MCF 10A (cell line): ENCODE results near the gene ZBTB7B. TPM values are rescaled to one million over a fixed set of nuclear protein-coding genes. Genes with fewer than 3 reads are reported as not detected.
A peak's percentile ranks its signal among the peaks of the same experiment; 100 is the strongest.

Experiments
- BruUV-seq: library from RNA; stranded (reverse); fragments of 400-500 nt; replicated peaks from 2 replicates; lab custom pipeline; 2021; lab: Mats Ljungman, UMichigan
- CTCF ChIA-PET: fragments of 300-600 bp; sonication (Branson Sonifier 250); formaldehyde crosslinking; extraction: SDS; loops from one replicate; lab custom pipeline; 2021; ENCODE audit warnings: antibody characterized with exemption, inconsistent platforms; lab: Yijun Ruan, JAX
- POLR2A ChIA-PET: fragments of 300-600, 350-650 bp; sonication (Branson Sonifier 250); formaldehyde crosslinking; extraction: SDS; loops from one replicate; lab custom pipeline; 2020; ENCODE audit warnings: antibody characterized with exemption, inconsistent platforms; lab: Yijun Ruan, JAX
- DNase-seq: peaks from one replicate; pipeline ENCODE4 v3.0.0-alpha.2; 2018; ENCODE audit not compliant: unreplicated experiment
- H3K27ac Mint-ChIP-seq: one replicate; pipeline ENCODE4 v1.8.0; 2022; ENCODE audit warnings: mild to moderate bottlenecking, low read depth, mixed read lengths; ENCODE audit not compliant: unreplicated experiment
- H3K27me3 Mint-ChIP-seq: one replicate; pipeline ENCODE4 v1.8.0; 2022; ENCODE audit warnings: mixed read lengths; ENCODE audit not compliant: insufficient read depth, unreplicated experiment
- H3K36me3 Mint-ChIP-seq: one replicate; pipeline ENCODE4 v1.8.0; 2022; ENCODE audit warnings: mild to moderate bottlenecking, moderate library complexity, mixed read lengths; ENCODE audit not compliant: insufficient read depth, unreplicated experiment
- H3K4me1 Mint-ChIP-seq: one replicate; pipeline ENCODE4 v1.8.0; 2022; ENCODE audit warnings: mixed read lengths; ENCODE audit not compliant: insufficient read depth, unreplicated experiment
- H3K4me3 Mint-ChIP-seq: one replicate; pipeline ENCODE4 v1.8.0; 2022; ENCODE audit warnings: mild to moderate bottlenecking, moderate library complexity, mixed read lengths; ENCODE audit not compliant: unreplicated experiment
- H3K9me3 Mint-ChIP-seq: one replicate; pipeline ENCODE4 v1.8.0; 2022; ENCODE audit warnings: mixed read lengths; ENCODE audit not compliant: unreplicated experiment
- CTCF ChIP-seq: fragments of 200-600 bp; IDR thresholded peaks from one replicate; pipeline ENCODE4 v1.8.0; 2022; ENCODE audit warnings: antibody characterized with exemption, mild to moderate bottlenecking; ENCODE audit not compliant: unreplicated experiment
- intact Hi-C: fragments of 100-400 bp; cut with micrococcal nuclease; formaldehyde crosslinking; loops from 2 replicates; pipeline ENCODE4 v1.14.1; 2022
- total RNA-seq: library from RNA; stranded (reverse); gene quantifications from 2 replicates; pipeline ENCODE4 v1.2.3, GENCODE V29; 2022

The ZBTB7B gene
- total RNA-seq, 1 experiment from 2014 or later = 175 TPM

GRCh38 chr1:154960446-154961136, 42.0 kb upstream of the ZBTB7B start:
- Mint-ChIP-seq H3K4me3 (peak overlapping the region; percentile 73), H3K9me3 (no peaks in the 10 kb centered on the region), H3K4me1 (peaks cover 47% of the 10 kb centered on the region), H3K27me3 (no peaks in the 10 kb centered on the region), H3K36me3 (peaks cover 60% of the 10 kb centered on the region), H3K27ac (peak overlapping the region; percentile 33)
- TF ChIP-seq CTCF = no peak
- BruUV-seq = no TSS peak
- ChIA-PET CTCF (interaction anchor here (0.6 to 3.0 kb wide), 19 partner anchors 9 to 148 kb away, joined by 3 to 34 read pairs (median 4); partner anchors contain the start of gene SHC1), POLR2A (interaction anchor here (0.7 to 39.6 kb wide), 17 partner anchors 9 to 739 kb away, joined by 3 to 1917 read pairs (median 6); partner anchors contain the start of genes ADAM15, CKS1B, FLAD1 and KRTCAP2)
- intact Hi-C loops = no loop called here
- DNase-seq = no peak

- peak; percentile 81 for TF ChIP-seq CTCF
- Mint-ChIP-seq H3K27me3 (no peaks in the 10 kb centered on the region), H3K27ac (peak within 1 kb of the TSS; percentile 33), H3K36me3 (peaks cover 69% of the 10 kb centered on the region), H3K9me3 (no peaks in the 10 kb centered on the region), H3K4me3 (peak within 1 kb of the TSS; percentile 73), H3K4me1 (peaks cover 41% of the 10 kb centered on the region)
- intact Hi-C loops = loop anchor here (1.0 to 2.0 kb wide), 3 partner anchors 11 to 89 kb away; partner anchors contain the start of gene ADAM15
- DNase-seq = peak; percentile 85
- ChIA-PET POLR2A (interaction anchor here (0.6 to 39.6 kb wide), 27 partner anchors 10 to 740 kb away, joined by 3 to 1917 read pairs (median 4); partner anchors contain the start of genes ADAM15, CKS1B, FLAD1 and KRTCAP2), CTCF (interaction anchor here (0.6 to 3.0 kb wide), 30 partner anchors 8 to 357 kb away, joined by 3 to 34 read pairs (median 4); partner anchors contain the start of genes ADAM15, FLAD1, SHC1 and ZBTB7B)
- BruUV-seq = no TSS peak
These were observed 41.1 kb upstream of the ZBTB7B start, which contains the start of gene PYGO2 for GRCh38 chr1:154961207-154962155. Gene PYGO2, minus strand, starts transcription at chr1:154961782. Its CDS starts 206 bp downstream, at chr1:154961576.

- Mint-ChIP-seq H3K4me3 (peak overlapping the region; percentile 73), H3K9me3 (no peaks in the 10 kb centered on the region), H3K27ac (peak overlapping the region; percentile 33), H3K27me3 (no peaks in the 10 kb centered on the region), H3K36me3 (peaks cover 76% of the 10 kb centered on the region), H3K4me1 (peaks cover 36% of the 10 kb centered on the region)
- intact Hi-C loops = loop anchor here (1.0 to 2.0 kb wide), 3 partner anchors 10 to 89 kb away; partner anchors contain the start of gene ADAM15
- DNase-seq = peak; percentile 46
- no peak for TF ChIP-seq CTCF
- CTCF ChIA-PET = interaction anchor here (0.6 to 3.0 kb wide), 16 partner anchors 9 to 374 kb away, joined by 3 to 34 read pairs (median 4); partner anchors contain the start of genes ADAM15, SHC1 and ZBTB7B
- POLR2A ChIA-PET = interaction anchor here (0.7 to 39.6 kb wide), 18 partner anchors 26 to 741 kb away, joined by 3 to 1917 read pairs (median 4); partner anchors contain the start of genes ADAM15, CKS1B, FLAD1 and LENEP
- TSS peak; percentile 67 for BruUV-seq
These were observed 40.3 kb upstream of the ZBTB7B start for GRCh38 chr1:154962156-154962749.
